Epithelial cell of proximal tubule (primary cell): ENCODE results near the gene CELSR1. TPM values are rescaled to one million over a fixed set of nuclear protein-coding genes. Genes with fewer than 3 reads are reported as not detected.

Source experiments
- DNase-seq: peaks from one replicate; pipeline ENCODE4 v3.0.0-alpha.2; 2011; ENCODE audit warnings: low read depth
- H3K4me3 ChIP-seq: 2 replicates; pipeline ENCODE4 v1.5.1; 2011; ENCODE audit warnings: low read depth, mild to moderate bottlenecking, low read length
- CTCF ChIP-seq: conservative IDR thresholded peaks from 2 replicates; pipeline ENCODE4 v1.5.1; 2012; ENCODE audit warnings: low read depth, mild to moderate bottlenecking, low read length
- total RNA-seq: library from RNA; depleted of rRNA; stranded (reverse); fragments of >200 nt; gene quantifications from 2 replicates; pipeline ENCODE4 v1.2.3, GENCODE V29; 2015

CELSR1 gene
- total RNA-seq, 1 donor from 2014 or later = 85.0 TPM

- DNase-seq = no peak
- H3K4me3 ChIP-seq = peak overlapping the region; percentile 71
- TF ChIP-seq CTCF = no peak
Measured at GRCh38 chr22:46578251-46578823, 40.9 kb upstream of the CELSR1 start.

GRCh38 chr22:46577368-46578249, 40.2 kb upstream of the CELSR1 start:
- no peak for TF ChIP-seq CTCF
- no peak for DNase-seq
- H3K4me3 ChIP-seq = peak overlapping the region; percentile 71

- no peak for TF ChIP-seq CTCF
- peak overlapping the region; percentile 71 for H3K4me3 ChIP-seq
- no peak for DNase-seq
Measured at GRCh38 chr22:46576556-46577367, 39.3 kb upstream of the CELSR1 start.

GRCh38 chr22:46575911-46576555, 38.6 kb upstream of the CELSR1 start:
- no peak for DNase-seq
- TF ChIP-seq CTCF = no peak

GRCh38 chr22:46574993-46575910, 37.8 kb upstream of the CELSR1 start:
- H3K4me3 ChIP-seq = no peak overlapping the region
- TF ChIP-seq CTCF = no peak
- no peak for DNase-seq

More at GRCh38 chr22:46575911-46576555, 38.6 kb upstream of the CELSR1 start:
- peak overlapping the region; percentile 54 for H3K4me3 ChIP-seq
